WTC11 (cell line): ENCODE measurements around the gene RAB11FIP3.

ENCODE experiments used
- AR ChIP-seq: fragments of 250-450 bp; sonication (Bioruptor Pico); IDR thresholded peaks from 2 replicates; pipeline ENCODE4 v1.9.0; 2021; ENCODE audit warnings: mild to moderate bottlenecking
- CTCF ChIP-seq: fragments of 200-600 bp; IDR thresholded peaks from 2 replicates; pipeline ENCODE4 v1.8.0; 2022; ENCODE audit warnings: antibody characterized with exemption
- ESRRA ChIP-seq: sonication (generic); formaldehyde crosslinking; IDR thresholded peaks from 2 replicates; pipeline ENCODE4 v1.8.1; 2022; ENCODE audit warnings: mild to moderate bottlenecking, missing genetic modification reagents, borderline replicate concordance
- IRF2 ChIP-seq: sonication (generic); formaldehyde crosslinking; IDR thresholded peaks from 2 replicates; pipeline ENCODE4 v1.8.0; 2022; ENCODE audit warnings: low read depth, missing genetic modification reagents, borderline replicate concordance
- MYBL2 ChIP-seq: sonication (generic); formaldehyde crosslinking; IDR thresholded peaks from 2 replicates; pipeline ENCODE4 v1.8.1; 2023; ENCODE audit warnings: mild to moderate bottlenecking, moderate library complexity, missing genetic modification reagents
- NFYB ChIP-seq: sonication (generic); formaldehyde crosslinking; conservative IDR thresholded peaks from 2 replicates; pipeline ENCODE4 v1.8.0; 2022; ENCODE audit warnings: low read depth, missing genetic modification reagents
- USF2 ChIP-seq: sonication (generic); formaldehyde crosslinking; IDR thresholded peaks from 2 replicates; pipeline ENCODE4 v1.8.1; 2023; ENCODE audit warnings: mild to moderate bottlenecking, missing genetic modification reagents, moderate library complexity

GRCh38 chr16:556474-557173 is 131.2 kb downstream of the RAB11FIP3 start:
- TF ChIP-seq USF2 (CRISPR knock-in tag) = no peak
- no peak for TF ChIP-seq CTCF
- TF ChIP-seq MYBL2 (CRISPR knock-in tag) = no peak
- no peak for TF ChIP-seq ESRRA (CRISPR knock-in tag)
- TF ChIP-seq AR (CRISPR knock-in tag) = no peak
- TF ChIP-seq IRF2 (CRISPR knock-in tag) = no peak
- no peak for TF ChIP-seq NFYB (CRISPR knock-in tag)
